Astrocyte (in vitro differentiated cells and primary cell): ENCODE results near the gene SRSF2. TPM values are rescaled to one million over a fixed set of nuclear protein-coding genes. Genes with fewer than 3 reads are reported as not detected.
"Not testable (repeated sequence)": the region's sequence is repeated elsewhere in the genome, so short reads cannot be mapped to it uniquely, and the experiment has no call there.

Experiments
- DNase-seq: peaks from one replicate; pipeline ENCODE4 v3.0.0-alpha.2; 2010; ENCODE audit warnings: low read depth
- FAIRE-seq: peaks from 2 replicates; lab custom pipeline; 2011; peaks lifted over from hg19 to GRCh38; lab: Jason Lieb, UNC
- H2AFZ ChIP-seq: 2 replicates; pipeline ENCODE4 v1.6.0; 2012; ENCODE audit warnings: low read depth, low read length, inconsistent platforms
- H3K27ac ChIP-seq: 2 replicates; pipeline ENCODE4 v1.5.1; 2011; ENCODE audit warnings: low read depth, low read length, inconsistent platforms
- H3K27me3 ChIP-seq: 2 replicates; pipeline ENCODE4 v1.6.0; 2011; ENCODE audit warnings: low read length, inconsistent platforms; ENCODE audit not compliant: insufficient read depth
- H3K36me3 ChIP-seq: 2 replicates; pipeline ENCODE4 v1.5.1; 2011; ENCODE audit warnings: low read length, inconsistent platforms; ENCODE audit not compliant: insufficient read depth
- H3K4me1 ChIP-seq: 2 replicates; pipeline ENCODE4 v1.5.1; 2011; ENCODE audit warnings: low read length, inconsistent platforms; ENCODE audit not compliant: insufficient read depth
- H3K4me2 ChIP-seq: 2 replicates; pipeline ENCODE4 v1.6.0; 2012; ENCODE audit warnings: low read length, inconsistent platforms
- H3K4me3 ChIP-seq: 2 replicates; pipeline ENCODE4 v1.5.1; 2011; ENCODE audit warnings: low read depth, mild to moderate bottlenecking, low read length, inconsistent platforms; ENCODE audit not compliant: insufficient read depth
- H3K79me2 ChIP-seq: 2 replicates; pipeline ENCODE4 v1.6.0; 2012; ENCODE audit warnings: mild to moderate bottlenecking, low read length, inconsistent platforms; ENCODE audit not compliant: insufficient read depth
- H3K9ac ChIP-seq: 2 replicates; pipeline ENCODE4 v1.6.0; 2012; ENCODE audit warnings: mild to moderate bottlenecking, low read length, inconsistent platforms
- H3K9me3 ChIP-seq: 2 replicates; pipeline ENCODE4 v1.5.1; 2012; ENCODE audit warnings: low read depth, mild to moderate bottlenecking, low read length, inconsistent platforms; ENCODE audit not compliant: insufficient read depth
- H4K20me1 ChIP-seq: 2 replicates; pipeline ENCODE4 v1.6.0; 2012; ENCODE audit warnings: low read length, inconsistent platforms; ENCODE audit not compliant: insufficient read depth
- H3K27ac Mint-ChIP-seq: one replicate; pipeline ENCODE4 v1.8.0; 2021; ENCODE audit warnings: mild to moderate bottlenecking, mixed read lengths; ENCODE audit not compliant: unreplicated experiment
- H3K27me3 Mint-ChIP-seq: one replicate; pipeline ENCODE4 v1.8.0; 2021; ENCODE audit warnings: low read depth, mixed read lengths; ENCODE audit not compliant: unreplicated experiment
- H3K36me3 Mint-ChIP-seq: one replicate; pipeline ENCODE4 v1.8.0; 2021; ENCODE audit warnings: low read depth, mixed read lengths; ENCODE audit not compliant: unreplicated experiment
- H3K4me1 Mint-ChIP-seq: one replicate; pipeline ENCODE4 v1.8.0; 2021; ENCODE audit warnings: low read depth, mixed read lengths; ENCODE audit not compliant: unreplicated experiment
- H3K4me3 Mint-ChIP-seq: one replicate; pipeline ENCODE4 v1.8.0; 2021; ENCODE audit warnings: mild to moderate bottlenecking, moderate library complexity, mixed read lengths; ENCODE audit not compliant: unreplicated experiment
- H3K9me3 Mint-ChIP-seq: one replicate; pipeline ENCODE4 v1.8.0; 2021; ENCODE audit warnings: mild to moderate bottlenecking, mixed read lengths; ENCODE audit not compliant: unreplicated experiment
- CTCF ChIP-seq: IDR thresholded peaks from 2 replicates; pipeline ENCODE4 v1.5.1; 2011; ENCODE audit warnings: low read depth, mild to moderate bottlenecking, inconsistent platforms, low read length, moderate library complexity; ENCODE audit not compliant: insufficient read depth
- EZH2 ChIP-seq: IDR thresholded peaks from 2 replicates; pipeline ENCODE4 v1.6.1; 2012; ENCODE audit warnings: mild to moderate bottlenecking, low read length, inconsistent platforms; ENCODE audit not compliant: insufficient read depth
- total RNA-seq: library from RNA; stranded (reverse); gene quantifications from 2 replicates; pipeline ENCODE4 v1.2.1, GENCODE V29; 2021

SRSF2 gene
- total RNA-seq, 1 donor from 2014 or later, result 176 TPM

GRCh38 chr17:76714822-76715495 lies 22.2 kb downstream of the SRSF2 start:
- no peak overlapping the region for H2AFZ ChIP-seq
- FAIRE-seq, result no peak
- peak overlapping the region; percentile 99 for H3K27ac ChIP-seq
- H3K9me3 ChIP-seq, result no peaks in the 10 kb centered on the region
- peaks cover 48% of the 10 kb centered on the region for H3K79me2 ChIP-seq
- no peak overlapping the region for H3K4me3 ChIP-seq
- Mint-ChIP-seq H3K9me3 (no peaks in the 10 kb centered on the region), H3K27me3 (no peaks in the 10 kb centered on the region), H3K36me3 (peaks cover 14% of the 10 kb centered on the region), H3K27ac (peak overlapping the region; percentile 97), H3K4me1 (peaks cover 25% of the 10 kb centered on the region), H3K4me3 (peak overlapping the region; percentile 64)
- H3K36me3 ChIP-seq, result peaks cover 34% of the 10 kb centered on the region
- H3K4me2 ChIP-seq, result peak overlapping the region; percentile 78
- peak overlapping the region; percentile 86 for H3K9ac ChIP-seq
- TF ChIP-seq CTCF, result peak; percentile 82
- no peak for TF ChIP-seq EZH2
- H3K4me1 ChIP-seq, result peaks cover 38% of the 10 kb centered on the region
- no peak for DNase-seq
- H4K20me1 ChIP-seq, result peaks cover 60% of the 10 kb centered on the region
- no peaks in the 10 kb centered on the region for H3K27me3 ChIP-seq

GRCh38 chr17:76714336-76714735 lies 22.8 kb downstream of the SRSF2 start:
- TF ChIP-seq CTCF (no peak), EZH2 (no peak)
- Histone ChIP-seq H2AFZ (no peak overlapping the region), H3K4me1 (peaks cover 38% of the 10 kb centered on the region), H3K4me3 (no peak overlapping the region), H3K79me2 (peaks cover 54% of the 10 kb centered on the region), H3K4me2 (no peak overlapping the region), H3K9ac (no peak overlapping the region), H3K27ac (no peak overlapping the region), H3K27me3 (no peaks in the 10 kb centered on the region), H3K9me3 (no peaks in the 10 kb centered on the region), H4K20me1 (peaks cover 59% of the 10 kb centered on the region), H3K36me3 (peaks cover 31% of the 10 kb centered on the region)
- H3K9me3 Mint-ChIP-seq, result no peaks in the 10 kb centered on the region
- H3K27ac Mint-ChIP-seq, result peak overlapping the region; percentile 27
- H3K4me1 Mint-ChIP-seq, result peaks cover 28% of the 10 kb centered on the region
- H3K27me3 Mint-ChIP-seq, result no peaks in the 10 kb centered on the region
- no peak overlapping the region for H3K4me3 Mint-ChIP-seq
- FAIRE-seq (no peak), DNase-seq (no peak)
- H3K36me3 Mint-ChIP-seq, result peaks cover 11% of the 10 kb centered on the region

- H3K27ac ChIP-seq, result no peak overlapping the region
- H3K9me3 Mint-ChIP-seq, result no peaks in the 10 kb centered on the region
- no peaks in the 10 kb centered on the region for H3K27me3 Mint-ChIP-seq
- no peak overlapping the region for H2AFZ ChIP-seq
- no peak for TF ChIP-seq EZH2
- no peaks in the 10 kb centered on the region for H3K9me3 ChIP-seq
- peaks cover 58% of the 10 kb centered on the region for H3K79me2 ChIP-seq
- H4K20me1 ChIP-seq, result peaks cover 57% of the 10 kb centered on the region
- H3K4me1 Mint-ChIP-seq, result peaks cover 32% of the 10 kb centered on the region
- no peak overlapping the region for H3K4me3 Mint-ChIP-seq
- DNase-seq (no peak), FAIRE-seq (no peak)
- no peak overlapping the region for H3K9ac ChIP-seq
- no peaks in the 10 kb centered on the region for H3K27me3 ChIP-seq
- H3K36me3 Mint-ChIP-seq, result peaks cover 7% of the 10 kb centered on the region
- H3K4me1 ChIP-seq, result peaks cover 42% of the 10 kb centered on the region
- no peak overlapping the region for H3K4me3 ChIP-seq
- H3K4me2 ChIP-seq, result no peak overlapping the region
- H3K36me3 ChIP-seq, result peaks cover 25% of the 10 kb centered on the region
- H3K27ac Mint-ChIP-seq, result no peak overlapping the region
Measured at GRCh38 chr17:76713765-76714164, 23.4 kb downstream of the SRSF2 start.

GRCh38 chr17:76712321-76712720 lies 24.8 kb downstream of the SRSF2 start:
- Histone ChIP-seq H4K20me1 (peaks cover 67% of the 10 kb centered on the region), H3K4me1 (peaks cover 53% of the 10 kb centered on the region), H3K36me3 (peaks cover 15% of the 10 kb centered on the region), H3K79me2 (peaks cover 68% of the 10 kb centered on the region)
- DNase-seq, H3K27ac Mint-ChIP-seq, H3K9ac ChIP-seq, H3K9me3 Mint-ChIP-seq, H3K4me2 ChIP-seq, H3K27me3 ChIP-seq, H3K27ac ChIP-seq, H3K36me3 Mint-ChIP-seq, FAIRE-seq, H3K4me3 ChIP-seq, H2AFZ ChIP-seq, H3K9me3 ChIP-seq, H3K27me3 Mint-ChIP-seq: not testable (repeated sequence)
- H3K4me1 Mint-ChIP-seq, result peaks cover 43% of the 10 kb centered on the region
- H3K4me3 Mint-ChIP-seq, result peak overlapping the region; percentile 45
